ENCODE results near the gene ASXL3.

The ASXL3 gene

GRCh38 chr18:33665187-33665586 lies 87.2 kb downstream of the ASXL3 start:
- no peak for DNase-seq

DNA sequence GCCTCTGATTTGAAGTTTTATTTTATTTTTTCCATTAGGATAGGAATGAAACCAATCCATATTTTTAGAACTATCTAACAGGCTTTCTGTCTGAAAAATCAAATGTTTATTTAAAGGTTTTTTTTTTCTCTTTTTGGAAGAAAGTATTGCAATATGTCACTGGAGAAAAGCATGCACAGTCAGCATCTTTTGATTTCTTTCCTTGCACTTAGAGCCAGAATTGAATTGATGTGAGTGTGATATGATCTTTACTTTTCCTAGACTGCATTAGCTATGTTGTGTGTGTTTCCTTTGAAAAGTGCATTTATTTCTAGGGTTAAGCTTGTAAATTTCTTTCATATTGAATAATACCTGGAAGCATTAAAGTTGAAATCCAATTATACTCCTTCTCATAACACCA lies 87.6 kb downstream of the ASXL3 start:
- no peak for DNase-seq

- no peak for DNase-seq
Measured at GRCh38 chr18:33666915-33667314, 88.9 kb downstream of the ASXL3 start.

DNA sequence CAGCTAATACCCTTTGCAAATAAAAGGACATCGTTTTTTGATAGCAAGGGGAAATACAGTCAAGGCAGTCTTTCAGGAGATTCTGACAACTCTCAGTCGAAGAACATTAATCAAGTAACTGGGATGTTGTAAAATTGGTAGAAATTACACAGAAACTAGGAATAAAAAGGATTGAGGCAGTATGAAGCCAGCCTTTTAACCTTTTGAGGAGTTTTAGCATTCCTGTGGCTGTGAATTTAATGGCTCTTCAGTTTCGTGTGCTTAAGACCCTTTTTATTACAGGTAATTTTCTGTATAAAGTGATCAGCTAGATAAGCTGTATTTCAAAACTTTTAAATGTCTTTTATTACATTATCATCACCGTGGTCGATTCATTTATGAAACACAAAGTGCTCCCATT lies 91.6 kb downstream of the ASXL3 start:
- no peak for DNase-seq

- DNase-seq = no peak
Measured at GRCh38 chr18:33670029-33670428, 92.0 kb downstream of the ASXL3 start.

DNA sequence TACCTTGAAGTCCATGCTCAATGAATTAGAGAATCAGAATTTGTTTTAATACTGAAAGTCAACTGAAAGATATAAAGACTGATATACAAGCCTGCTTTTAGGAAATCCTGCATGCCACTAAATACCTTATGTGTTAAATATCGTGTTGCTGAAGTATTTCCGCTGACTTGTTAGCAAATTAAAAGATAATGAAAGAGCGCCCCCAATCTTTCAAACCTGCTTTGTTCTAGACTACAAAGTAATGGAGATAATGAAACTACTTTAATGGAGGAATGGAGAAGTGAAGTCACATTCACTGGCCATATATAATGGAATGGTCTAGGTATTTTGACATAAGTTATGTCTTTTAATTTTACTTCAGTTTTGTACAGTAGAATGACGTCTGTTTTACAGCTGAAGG lies 95.7 kb downstream of the ASXL3 start:
- no peak for DNase-seq

DNA sequence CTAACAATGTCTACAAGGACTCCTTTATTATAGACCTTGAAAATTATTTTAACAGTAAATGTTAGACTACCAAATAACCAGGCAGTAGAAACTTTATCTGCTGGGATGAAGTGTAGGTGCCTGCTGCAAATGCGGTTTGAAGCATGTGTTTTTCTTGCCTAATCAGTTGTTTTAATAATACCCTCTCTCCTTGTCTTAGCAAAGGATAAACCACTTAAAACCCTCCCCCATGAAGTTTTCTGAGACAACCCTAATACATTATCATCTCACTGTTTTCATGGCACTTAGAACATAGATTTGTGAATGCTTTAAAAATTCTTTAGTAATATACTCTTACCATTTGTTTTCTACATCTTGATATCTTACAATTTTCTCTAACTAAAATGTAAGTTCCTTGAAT lies 98.6 kb downstream of the ASXL3 start:
- no peak for DNase-seq

- no peak for DNase-seq
Measured at GRCh38 chr18:33677891-33678290, 99.9 kb downstream of the ASXL3 start.

DNA sequence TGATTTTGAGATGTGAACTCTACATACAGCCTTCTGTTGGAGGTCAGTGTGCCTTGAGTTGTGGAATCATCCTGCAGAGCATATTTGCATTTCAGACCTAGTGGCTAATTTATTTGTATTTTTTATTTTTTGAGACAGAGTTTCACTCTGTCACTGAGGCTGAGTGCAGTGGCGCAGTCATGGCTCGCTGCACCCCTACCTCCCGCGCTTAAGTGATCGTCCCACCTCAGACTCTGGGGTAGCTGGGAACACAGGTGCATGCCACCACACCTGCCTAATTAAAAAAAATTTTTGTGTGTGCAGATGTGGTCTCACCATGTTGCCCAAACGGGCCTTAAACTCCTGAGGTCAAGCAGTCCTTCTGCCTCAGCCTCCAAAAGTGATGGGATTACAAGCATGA lies 104.4 kb downstream of the ASXL3 start:
- DNase-seq = no peak

DNA sequence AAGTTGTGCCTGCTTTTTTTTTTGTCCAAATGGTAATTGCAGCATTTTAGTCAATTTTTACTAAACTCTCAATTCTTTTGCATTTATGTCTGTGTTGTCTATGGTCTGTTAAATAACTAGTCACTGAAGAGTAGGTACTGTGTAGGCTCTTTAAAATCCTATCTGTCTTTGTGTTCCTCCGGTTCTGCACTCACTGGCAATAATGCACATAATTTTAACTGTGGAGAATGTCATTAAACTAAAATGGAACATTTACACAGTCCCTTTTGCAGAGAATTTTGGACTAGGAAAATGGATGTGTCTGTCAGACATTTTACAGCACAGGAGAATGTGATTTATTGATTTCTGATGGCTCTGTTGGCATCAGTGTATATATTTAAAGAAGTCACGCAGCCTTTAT lies 116.6 kb downstream of the ASXL3 start:
- no peak for DNase-seq

DNA sequence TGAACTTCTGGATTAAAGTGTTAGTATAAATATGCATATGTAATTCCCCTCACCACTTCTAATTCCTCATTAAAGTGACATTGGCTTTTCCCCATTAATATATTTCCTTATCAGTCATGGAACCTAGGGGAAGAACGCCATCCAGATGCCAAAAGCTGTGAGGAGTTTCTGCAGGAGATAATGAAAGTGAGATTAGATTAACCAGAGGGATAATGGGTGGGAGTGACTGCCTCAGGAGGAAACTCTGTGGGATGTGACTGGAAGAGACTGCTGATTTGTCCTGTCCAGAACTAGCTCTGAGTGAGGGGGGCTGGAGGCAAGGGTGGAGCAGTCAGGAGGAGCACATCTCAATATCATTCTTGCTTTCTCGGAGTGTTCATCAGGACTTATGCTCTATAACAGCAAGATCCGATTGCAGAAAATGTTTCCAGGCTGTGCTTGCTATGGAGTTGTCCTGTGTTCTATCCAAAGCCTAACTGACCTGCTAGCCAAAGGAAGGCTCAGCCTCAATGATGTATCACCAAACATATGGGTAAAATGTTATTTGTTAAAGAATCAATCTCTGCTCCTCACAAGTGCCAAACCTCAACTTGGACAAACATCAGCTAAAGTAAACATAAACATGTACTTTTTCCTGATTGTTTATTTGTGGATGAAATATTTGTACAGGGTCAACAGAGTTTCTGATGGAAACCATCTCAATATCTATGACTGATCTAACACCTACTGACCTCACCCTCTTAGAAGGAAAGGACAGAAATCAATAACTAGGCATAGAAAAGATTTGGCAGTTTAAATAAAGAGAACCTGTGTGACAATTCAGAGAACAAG lies 118.5 kb downstream of the ASXL3 start:
- no peak for DNase-seq

DNA sequence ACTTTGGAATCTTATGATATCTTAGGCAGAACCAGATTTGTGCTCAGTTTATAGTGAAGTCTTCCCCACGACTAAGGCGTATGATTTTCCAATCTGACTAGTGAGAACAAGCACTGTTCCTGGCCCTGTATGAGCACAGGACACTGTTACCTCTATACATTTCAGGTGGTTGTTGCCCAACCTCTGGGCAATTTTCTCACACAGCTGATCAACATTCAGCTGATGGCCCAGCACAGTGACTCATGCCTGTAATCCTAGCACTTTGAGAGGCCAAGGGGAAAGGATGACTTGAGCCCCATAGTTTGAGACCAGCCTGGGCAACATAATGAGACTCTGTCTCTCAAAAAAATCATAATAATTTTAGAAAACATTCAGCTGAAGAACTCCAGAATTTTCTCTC lies 119.5 kb downstream of the ASXL3 start:
- DNase-seq = no peak

GRCh38 chr18:33699372-33699771 lies 121.4 kb downstream of the ASXL3 start:
- DNase-seq = no peak

DNA sequence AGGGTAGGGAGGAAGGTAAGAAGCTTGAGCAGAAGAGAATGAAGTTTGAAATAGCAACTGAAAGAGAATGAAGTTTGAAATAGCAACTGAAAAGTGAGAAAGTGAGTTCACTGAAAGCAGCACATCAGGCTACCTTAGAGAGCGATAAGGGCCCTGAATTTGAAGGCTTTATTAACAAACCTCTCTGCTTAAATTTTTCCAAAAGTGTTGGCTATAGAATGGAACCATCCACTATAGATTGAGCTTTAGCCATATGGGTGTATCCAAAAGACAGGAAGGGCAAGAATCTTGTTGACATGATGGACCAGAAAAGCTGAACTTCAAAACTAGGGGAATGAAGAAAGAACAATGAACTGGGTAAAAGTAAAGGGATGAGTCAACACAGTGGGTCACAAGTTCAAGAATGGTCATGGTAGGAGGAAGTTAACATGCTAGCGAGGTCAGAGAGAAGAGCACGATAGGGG lies 122.5 kb downstream of the ASXL3 start:
- no peak for DNase-seq

GRCh38 chr18:33702625-33703024 lies 124.6 kb downstream of the ASXL3 start:
- no peak for DNase-seq

DNA sequence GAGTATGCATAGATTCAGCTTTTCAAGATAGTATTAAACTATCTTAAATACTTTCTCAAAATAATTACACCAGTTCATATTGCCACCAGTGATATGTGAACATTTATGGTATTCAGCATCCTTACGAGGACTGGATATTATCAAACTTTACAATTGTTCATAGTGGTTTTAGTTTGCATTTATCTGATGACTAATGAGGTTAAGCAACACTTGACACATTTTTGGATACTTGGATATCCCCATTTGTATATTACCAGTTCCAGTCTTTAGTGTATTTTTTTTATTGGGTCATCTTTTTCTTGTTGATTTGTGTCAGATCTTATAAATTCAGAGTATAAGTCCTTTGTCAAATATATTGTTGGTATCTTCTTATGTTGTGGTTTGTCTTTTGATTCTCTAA lies 128.4 kb downstream of the ASXL3 start:
- no peak for DNase-seq

DNA sequence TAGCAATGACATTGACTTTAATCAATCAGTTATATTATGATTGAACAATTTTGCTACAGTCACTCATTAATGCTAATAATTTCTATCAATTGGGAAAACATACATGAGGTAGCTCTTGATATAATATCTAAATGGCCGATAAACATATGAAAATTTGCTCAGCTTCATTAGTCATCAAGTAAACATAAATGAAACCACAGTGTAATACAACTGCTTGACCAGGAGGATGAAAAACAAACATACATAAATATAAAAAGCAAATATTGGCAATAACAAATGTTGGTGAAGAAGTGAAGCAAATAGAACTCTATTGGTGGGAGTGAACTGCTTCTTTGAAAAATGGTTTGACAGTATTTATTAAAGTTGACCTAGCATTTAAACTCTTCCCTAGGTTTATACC lies 130.9 kb downstream of the ASXL3 start:
- DNase-seq = no peak

- DNase-seq = no peak
Measured at GRCh38 chr18:33710269-33710668, 132.2 kb downstream of the ASXL3 start.

DNA sequence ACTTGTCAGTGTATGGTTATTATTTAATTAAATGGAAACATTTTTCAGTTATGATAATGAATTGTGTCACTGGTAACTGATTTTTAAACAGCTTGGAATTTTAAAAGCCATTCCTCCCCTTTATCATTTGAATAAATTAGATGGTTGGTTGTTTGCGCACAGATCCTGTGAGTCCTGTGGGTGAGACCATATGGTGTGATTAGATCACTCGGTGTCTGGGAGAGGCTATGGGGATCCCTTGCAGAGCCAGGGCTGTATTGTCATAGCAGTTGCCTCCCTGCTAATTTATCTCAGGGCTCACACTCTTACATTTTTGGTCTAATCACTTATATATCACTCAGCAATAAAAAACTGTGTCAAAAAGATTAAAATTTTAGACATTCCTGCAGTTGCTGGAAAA lies 133.5 kb downstream of the ASXL3 start:
- DNase-seq = no peak

- no peak for DNase-seq
Measured at GRCh38 chr18:33712719-33713118, 134.7 kb downstream of the ASXL3 start.

- DNase-seq = no peak
Measured at GRCh38 chr18:33716061-33716683, 138.2 kb downstream of the ASXL3 start.

- DNase-seq = no peak
Measured at GRCh38 chr18:33717339-33717738, 139.3 kb downstream of the ASXL3 start.

GRCh38 chr18:33720133-33720532 lies 142.1 kb downstream of the ASXL3 start:
- no peak for DNase-seq

DNA sequence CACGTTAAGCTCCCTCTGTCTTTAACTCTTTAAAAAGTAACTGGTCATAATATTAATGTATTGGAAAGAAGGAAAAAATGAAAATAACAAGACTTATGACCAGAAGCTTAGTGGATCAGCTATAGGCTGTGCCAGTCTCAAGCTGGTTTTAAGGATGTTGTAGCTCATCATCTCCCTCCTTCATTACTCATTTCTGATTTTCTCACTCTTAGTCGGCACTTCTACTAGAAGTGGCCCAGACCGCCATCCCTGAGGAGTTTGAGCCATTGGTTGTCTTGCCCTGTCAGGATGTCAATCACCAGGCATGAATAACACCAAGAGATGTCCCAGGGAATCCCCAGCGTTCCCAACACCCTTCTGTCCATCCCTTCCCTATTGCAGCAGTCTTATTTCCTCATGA lies 151.5 kb downstream of the ASXL3 start:
- no peak for DNase-seq

- DNase-seq = no peak
Measured at GRCh38 chr18:33733376-33733775, 155.4 kb downstream of the ASXL3 start.
